Measurements from ENCODE around the gene FXN.

- TF ChIP-seq CTCF (IDR thresholded peaks at IDR 0.05) = no peak
- no peak for TF ChIP-seq ZFX (IDR thresholded peaks at IDR 0.05; ENCODE audit: borderline replicate concordance)
Observed at GRCh38 chr9:69071059-69071458, 35.5 kb downstream of the FXN start.
